GM23338 (cell line): ENCODE results near the gene EPHB1. TPM values are rescaled to one million over a fixed set of nuclear protein-coding genes. Genes with fewer than 3 reads are reported as not detected.

Experiments
- ATAC-seq: fragments of 200-7000 bp; cut with Tn5 transposase; 3 replicates; pipeline ENCODE4 v1.9.1; 2020
- DNase-seq: peaks from one replicate; pipeline ENCODE4 v3.0.0-alpha.2; 2015; ENCODE audit warnings: low spot score
- H2AFZ ChIP-seq: fragments of 200-600 bp; sonication (generic); 2 replicates; pipeline ENCODE4 v1.8.0; 2016; ENCODE audit warnings: antibody characterized with exemption, mild to moderate bottlenecking, moderate library complexity
- H3F3A ChIP-seq: fragments of 200-600 bp; sonication (generic); replicated peaks from 2 replicates; pipeline ENCODE4 v1.8.0; 2017; ENCODE audit warnings: antibody characterized with exemption, mixed run types, low read depth
- H3K27ac ChIP-seq: fragments of 200-600 bp; sonication (generic); 2 replicates; pipeline ENCODE4 v1.6.1; 2016; ENCODE audit warnings: low read depth
- H3K27me3 ChIP-seq: fragments of 200-600 bp; sonication (generic); 2 replicates; pipeline ENCODE4 v1.8.0; 2016; ENCODE audit warnings: mild to moderate bottlenecking, mixed run types, moderate library complexity; ENCODE audit not compliant: insufficient read depth
- H3K36me3 ChIP-seq: fragments of 200-600 bp; sonication (generic); 2 replicates; pipeline ENCODE4 v1.8.0; 2016; ENCODE audit warnings: mild to moderate bottlenecking; ENCODE audit not compliant: insufficient read depth
- H3K4me1 ChIP-seq: fragments of 200-600 bp; sonication (generic); 2 replicates; pipeline ENCODE4 v1.8.0; 2016; ENCODE audit warnings: mild to moderate bottlenecking, moderate library complexity; ENCODE audit not compliant: insufficient read depth
- H3K4me2 ChIP-seq: fragments of 200-600 bp; sonication (generic); 2 replicates; pipeline ENCODE4 v1.7.1; 2017; ENCODE audit warnings: mixed run types
- H3K4me3 ChIP-seq: fragments of 200-600 bp; sonication (generic); 2 replicates; pipeline ENCODE4 v1.6.1; 2016; ENCODE audit warnings: mixed run types
- H3K79me2 ChIP-seq: fragments of 200-600 bp; sonication (generic); replicated peaks from 2 replicates; pipeline ENCODE4 v1.8.0; 2017; ENCODE audit warnings: mild to moderate bottlenecking; ENCODE audit not compliant: insufficient read depth
- H3K9me2 ChIP-seq: fragments of 200-600 bp; sonication (generic); 2 replicates; pipeline ENCODE4 v1.8.0; 2017; ENCODE audit not compliant: insufficient read depth
- H4K20me1 ChIP-seq: fragments of 200-600 bp; sonication (generic); replicated peaks from 2 replicates; pipeline ENCODE4 v1.8.0; 2017; ENCODE audit warnings: mild to moderate bottlenecking; ENCODE audit not compliant: insufficient read depth
- H3K27ac Mint-ChIP-seq: 2 replicates; pipeline ENCODE4 v1.8.0; 2020; ENCODE audit warnings: inconsistent platforms, mild to moderate bottlenecking, moderate library complexity, mixed read lengths
- H3K27me3 Mint-ChIP-seq: 3 replicates; pipeline ENCODE4 v1.8.0; 2022; ENCODE audit warnings: low read depth, mild to moderate bottlenecking, moderate library complexity, mixed read lengths, inconsistent platforms; ENCODE audit not compliant: insufficient read depth, poor library complexity
- H3K36me3 Mint-ChIP-seq: 3 replicates; pipeline ENCODE4 v1.8.0; 2021; ENCODE audit warnings: low read depth, mild to moderate bottlenecking, inconsistent platforms, moderate library complexity, mixed read lengths
- H3K4me1 Mint-ChIP-seq: 3 replicates; pipeline ENCODE4 v1.8.0; 2020; ENCODE audit warnings: mild to moderate bottlenecking, inconsistent platforms, mixed read lengths
- H3K4me3 Mint-ChIP-seq: 3 replicates; pipeline ENCODE4 v1.8.0; 2021; ENCODE audit warnings: moderate library complexity, mild to moderate bottlenecking, inconsistent platforms, mixed read lengths
- H3K9me3 Mint-ChIP-seq: 3 replicates; pipeline ENCODE4 v1.8.0; 2020; ENCODE audit warnings: moderate library complexity, mild to moderate bottlenecking, inconsistent platforms, mixed read lengths
- EZH2 ChIP-seq: fragments of 200-600 bp; sonication (generic); IDR thresholded peaks from one replicate; pipeline ENCODE4 v1.8.0; 2017; ENCODE audit warnings: antibody characterized with exemption, mild to moderate bottlenecking, low read depth; ENCODE audit not compliant: unreplicated experiment
- EZH2phosphoT487 ChIP-seq: fragments of 200-600 bp; sonication (generic); IDR thresholded peaks from one replicate; pipeline ENCODE4 v1.8.1; 2018; ENCODE audit warnings: antibody characterized with exemption; ENCODE audit not compliant: unreplicated experiment
- NANOG ChIP-seq: IDR thresholded peaks from 2 replicates; pipeline ENCODE4 v1.6.1; 2016; ENCODE audit warnings: antibody characterized with exemption, borderline replicate concordance
- STAT1 ChIP-seq: IDR thresholded peaks from one replicate; pipeline ENCODE4 v1.6.1; 2016; ENCODE audit warnings: antibody characterized with exemption; ENCODE audit not compliant: unreplicated experiment
- ZNF114 ChIP-seq: fragments of 250-450 bp; sonication (Bioruptor Pico); IDR thresholded peaks from 2 replicates; pipeline ENCODE4 v1.5.0; 2020; ENCODE audit warnings: mild to moderate bottlenecking, moderate library complexity
- ZNF462 ChIP-seq: fragments of 250-450 bp; sonication (Bioruptor Pico); IDR thresholded peaks from 2 replicates; pipeline ENCODE4 v1.5.0; 2020; ENCODE audit warnings: mild to moderate bottlenecking, moderate library complexity
- polyA plus RNA-seq: library from polyadenylated mRNA; unstranded; fragments of >200 nt; fragmentation: Nextera tagmentation; extraction: Ambion mirVana; gene quantifications from 2 replicates; pipeline ENCODE4 v1.2.1, GENCODE V29; 2016
- total RNA-seq: library from RNA; depleted of rRNA; stranded (reverse); fragments of >200 nt; shearing (Covaris generic); gene quantifications from 2 replicates; pipeline ENCODE4 v1.2.3, GENCODE V29; 2014

EPHB1 gene
- total and polyA plus RNA-seq, 2 experiments from 2014 or later, result 2.7 to 5.2 TPM

GRCh38 chr3:135226057-135226456, 431.0 kb downstream of the EPHB1 start (continued):
- TF ChIP-seq ZNF462 (CRISPR knock-in tag), result no peak
- TF ChIP-seq EZH2, result no peak
- TF ChIP-seq EZH2phosphoT487, result no peak
- no peak for TF ChIP-seq STAT1

- Mint-ChIP-seq H3K4me3 (no peak overlapping the region), H3K9me3 (peaks cover 18% of the 10 kb centered on the region), H3K27me3 (no peaks in the 10 kb centered on the region), H3K27ac (no peak overlapping the region), H3K36me3 (peaks cover 19% of the 10 kb centered on the region), H3K4me1 (peaks cover 39% of the 10 kb centered on the region)
- Histone ChIP-seq H3K36me3 (peaks cover under 1% of the 10 kb centered on the region; the same call in 1 of the 2 replicates), H3F3A (peaks cover 10% of the 10 kb centered on the region; the same call in 1 of the 2 replicates), H3K79me2 (no peaks in the 10 kb centered on the region), H3K27me3 (no peaks in the 10 kb centered on the region), H3K9me2 (peaks cover 19% of the 10 kb centered on the region), H2AFZ (no peak overlapping the region), H3K4me1 (peaks cover 28% of the 10 kb centered on the region), H3K27ac (no peak overlapping the region), H4K20me1 (no peaks in the 10 kb centered on the region), H3K4me2 (no peak overlapping the region), H3K4me3 (no peak overlapping the region)
- no peak for ATAC-seq
- no peak for DNase-seq
- TF ChIP-seq ZNF114 (CRISPR knock-in tag), result no peak
- no peak for TF ChIP-seq NANOG
- TF ChIP-seq ZNF462 (CRISPR knock-in tag), result no peak
- no peak for TF ChIP-seq EZH2
Observed at GRCh38 chr3:135228201-135228600, 433.1 kb downstream of the EPHB1 start.
